Fibroblast of villous mesenchyme (primary cell): ENCODE measurements around the gene MDN1. TPM values are rescaled to one million over a fixed set of nuclear protein-coding genes. Genes with fewer than 3 reads are reported as not detected.
"Not testable (repeated sequence)": the region's sequence is repeated elsewhere in the genome, so short reads cannot be mapped to it uniquely, and the experiment has no call there.

ENCODE experiments used
- DNase-seq: peaks from one replicate; pipeline ENCODE4 v3.0.0-alpha.2; 2010; ENCODE audit warnings: low read depth
- H3K4me3 ChIP-seq: 2 replicates; pipeline ENCODE4 v1.5.1; 2011; ENCODE audit warnings: low read depth, mild to moderate bottlenecking, low read length
- CTCF ChIP-seq: IDR thresholded peaks from 2 replicates; pipeline ENCODE4 v1.5.1; 2012; ENCODE audit warnings: low read depth, mild to moderate bottlenecking, low read length; ENCODE audit not compliant: insufficient read depth
- total RNA-seq: library from RNA; depleted of rRNA; stranded (reverse); fragments of >200 nt; gene quantifications from 2 replicates; pipeline ENCODE4 v1.2.3, GENCODE V29; 2012

Gene MDN1
- total RNA-seq, 1 donor: 27.2 TPM

GRCh38 chr6:89786970-89787369, 32.6 kb downstream of the MDN1 start:
- H3K4me3 ChIP-seq: no peak overlapping the region
- DNase-seq: no peak
- no peak for TF ChIP-seq CTCF

- no peak for DNase-seq
- no peak for TF ChIP-seq CTCF
- H3K4me3 ChIP-seq: no peak overlapping the region
Observed at GRCh38 chr6:89784838-89785237, 34.8 kb downstream of the MDN1 start.

- DNase-seq, H3K4me3 ChIP-seq: not testable (repeated sequence)
Observed at GRCh38 chr6:89783293-89783692, 36.3 kb downstream of the MDN1 start.

GRCh38 chr6:89782222-89782621, 37.4 kb downstream of the MDN1 start:
- no peak for TF ChIP-seq CTCF
- no peak for DNase-seq
- H3K4me3 ChIP-seq: no peak overlapping the region

GRCh38 chr6:89781070-89782034, 38.2 kb downstream of the MDN1 start:
- no peak overlapping the region for H3K4me3 ChIP-seq
- no peak for TF ChIP-seq CTCF
- no peak for DNase-seq

GRCh38 chr6:89777455-89777854, 42.1 kb downstream of the MDN1 start:
- no peak for DNase-seq
- no peak for TF ChIP-seq CTCF
- no peak overlapping the region for H3K4me3 ChIP-seq

- no peak for TF ChIP-seq CTCF
- DNase-seq: no peak
- no peak overlapping the region for H3K4me3 ChIP-seq
Observed at GRCh38 chr6:89776583-89777233, 42.9 kb downstream of the MDN1 start.
